ENCODE results near the gene C2orf74.

- TF ChIP-seq, protein P1, sequence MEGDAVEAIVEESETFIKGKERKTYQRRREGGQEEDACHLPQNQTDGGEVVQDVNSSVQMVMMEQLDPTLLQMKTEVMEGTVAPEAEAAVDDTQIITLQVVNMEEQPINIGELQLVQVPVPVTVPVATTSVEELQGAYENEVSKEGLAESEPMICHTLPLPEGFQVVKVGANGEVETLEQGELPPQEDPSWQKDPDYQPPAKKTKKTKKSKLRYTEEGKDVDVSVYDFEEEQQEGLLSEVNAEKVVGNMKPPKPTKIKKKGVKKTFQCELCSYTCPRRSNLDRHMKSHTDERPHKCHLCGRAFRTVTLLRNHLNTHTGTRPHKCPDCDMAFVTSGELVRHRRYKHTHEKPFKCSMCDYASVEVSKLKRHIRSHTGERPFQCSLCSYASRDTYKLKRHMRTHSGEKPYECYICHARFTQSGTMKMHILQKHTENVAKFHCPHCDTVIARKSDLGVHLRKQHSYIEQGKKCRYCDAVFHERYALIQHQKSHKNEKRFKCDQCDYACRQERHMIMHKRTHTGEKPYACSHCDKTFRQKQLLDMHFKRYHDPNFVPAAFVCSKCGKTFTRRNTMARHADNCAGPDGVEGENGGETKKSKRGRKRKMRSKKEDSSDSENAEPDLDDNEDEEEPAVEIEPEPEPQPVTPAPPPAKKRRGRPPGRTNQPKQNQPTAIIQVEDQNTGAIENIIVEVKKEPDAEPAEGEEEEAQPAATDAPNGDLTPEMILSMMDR (IDR thresholded peaks at IDR 0.05), result no peak
- TF ChIP-seq POLR2A (IDR thresholded peaks at IDR 0.05), result peak in 1 of 2 donors; percentile 21
Observed at GRCh38 chr2:61144697-61145268, 17.2 kb upstream of the C2orf74 start.

Data from Peyer's patch (tissue), 4 donors.